GM19023 (cell line): Measurements from ENCODE around the gene ECI2.
"Not testable (repeated sequence)": the region's sequence is repeated elsewhere in the genome, so short reads cannot be mapped to it uniquely, and the experiment has no call there.

ENCODE experiments used
- ATAC-seq: cut with Tn5 transposase; IDR thresholded peaks from one replicate; pipeline ENCODE4 v1.9.1; 2021; ENCODE audit warnings: mild to moderate bottlenecking, moderate library complexity; ENCODE audit not compliant: unreplicated experiment

ECI2 gene

DNA sequence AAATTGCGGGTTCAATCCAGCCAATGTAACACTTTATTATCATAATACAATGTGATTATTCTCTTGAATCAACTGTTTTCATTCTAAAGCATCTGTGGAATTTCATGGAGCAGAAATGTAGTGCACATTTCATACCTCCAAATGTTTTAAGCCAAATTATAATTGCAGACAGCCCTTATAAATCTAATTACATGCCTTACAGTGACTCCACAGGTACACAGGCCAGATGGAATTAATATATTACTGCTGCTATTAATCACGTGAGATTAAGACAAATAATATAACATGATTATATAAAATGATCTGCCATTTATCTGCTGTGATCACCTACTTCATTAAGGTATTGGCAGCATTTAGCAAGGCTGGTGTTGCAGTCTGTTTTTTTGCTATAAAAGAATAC is 9.7 kb upstream of the ECI2 start:
- ATAC-seq: no peak

DNA sequence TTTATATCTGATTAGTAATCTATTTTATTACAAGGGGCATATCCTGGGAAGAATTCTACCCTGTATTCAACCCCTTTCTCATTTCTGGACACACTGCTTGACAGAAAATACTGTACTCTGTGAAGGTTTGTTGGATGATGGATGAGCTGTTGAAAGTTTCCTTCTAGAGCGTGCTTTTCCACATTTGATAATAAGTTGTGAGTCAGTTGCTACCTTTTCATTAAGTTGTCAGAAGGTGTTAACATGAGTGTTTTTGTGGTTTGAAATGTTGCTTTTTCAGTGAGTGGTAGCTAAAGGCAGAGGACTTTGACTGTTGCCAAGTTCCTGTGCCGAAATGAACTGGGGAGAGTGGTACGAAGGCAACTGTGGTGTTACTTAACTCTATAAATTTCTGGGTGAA is 3.9 kb upstream of the ECI2 start:
- no peak for ATAC-seq

DNA sequence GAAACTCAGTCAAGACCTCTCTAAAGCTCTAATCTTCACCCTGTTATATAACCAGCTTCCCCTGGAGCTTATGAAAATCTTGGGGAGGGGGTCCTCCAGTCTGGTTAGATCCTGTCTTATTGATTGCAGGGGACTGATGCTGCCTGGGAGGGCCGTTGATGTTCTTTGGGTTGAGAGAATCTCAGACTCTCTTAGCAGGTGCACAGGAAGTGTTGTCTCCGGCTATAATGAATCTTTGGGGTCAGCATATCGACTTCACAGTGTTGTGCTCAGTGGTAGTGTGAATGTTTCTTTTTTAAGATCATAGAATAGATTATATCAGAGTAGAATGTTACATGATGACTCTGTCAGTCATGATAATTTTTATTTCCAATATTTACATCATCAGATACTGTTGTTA is 2.8 kb upstream of the ECI2 start:
- ATAC-seq: no peak

DNA sequence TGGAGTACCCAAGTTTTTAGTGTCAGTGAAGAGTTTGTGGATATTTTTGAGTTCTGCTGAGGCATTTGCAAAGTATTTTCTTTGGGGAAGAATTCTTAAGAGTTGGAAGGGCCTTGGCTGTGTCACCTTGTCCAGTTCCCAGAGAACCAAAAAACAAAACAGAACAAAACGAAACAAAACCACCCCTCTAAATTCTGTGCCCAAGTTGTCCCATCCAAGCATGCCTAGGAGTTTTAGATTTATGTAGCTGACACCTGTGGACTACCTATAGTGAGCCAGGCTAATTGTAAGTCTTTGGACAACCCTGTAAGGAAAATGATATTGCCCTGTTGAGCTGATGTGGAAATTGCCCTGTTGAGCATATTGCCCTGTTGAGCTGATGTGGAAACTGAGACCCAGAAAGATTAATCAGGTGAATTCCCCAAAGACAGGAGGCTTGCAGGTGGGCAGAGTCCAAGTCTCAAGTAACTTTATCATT is 1.0 kb upstream of the ECI2 start:
- ATAC-seq: no peak

DNA sequence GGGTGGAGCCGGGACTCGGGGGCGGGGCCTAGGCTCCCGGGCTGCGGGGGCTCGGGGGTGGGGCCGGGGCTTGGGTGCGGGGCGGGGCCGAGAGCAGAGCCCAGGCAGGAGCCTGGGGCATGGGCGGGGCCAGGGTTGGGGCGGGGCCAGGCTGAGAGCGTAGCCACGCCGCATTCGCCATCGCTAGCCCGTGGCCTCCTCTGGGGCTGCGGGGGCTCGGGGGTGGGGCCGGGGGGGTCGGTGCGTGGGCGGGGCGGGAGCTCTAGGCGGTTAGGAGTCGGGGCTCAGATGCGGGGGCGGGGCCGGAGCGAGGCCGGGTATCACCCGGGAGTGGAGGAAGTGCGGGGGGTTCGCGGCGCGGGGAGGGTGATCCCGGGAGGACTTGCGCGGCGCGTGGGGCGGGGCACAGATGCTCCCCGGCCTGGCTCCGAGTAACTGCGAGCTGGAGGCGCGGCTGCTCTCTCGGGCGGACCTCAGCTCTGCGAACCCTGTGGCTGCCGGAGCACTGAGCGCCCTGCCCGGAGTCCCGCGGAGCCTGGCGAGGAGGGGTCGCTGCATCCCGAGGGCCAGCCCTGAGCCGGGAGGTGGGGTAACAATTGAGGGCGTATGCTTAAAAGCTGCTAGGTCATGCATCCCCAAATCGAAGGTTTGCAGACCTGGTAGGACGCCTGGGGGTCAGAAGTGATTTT is 434 bp upstream of the ECI2 start:
- ATAC-seq: peak; percentile 73

DNA sequence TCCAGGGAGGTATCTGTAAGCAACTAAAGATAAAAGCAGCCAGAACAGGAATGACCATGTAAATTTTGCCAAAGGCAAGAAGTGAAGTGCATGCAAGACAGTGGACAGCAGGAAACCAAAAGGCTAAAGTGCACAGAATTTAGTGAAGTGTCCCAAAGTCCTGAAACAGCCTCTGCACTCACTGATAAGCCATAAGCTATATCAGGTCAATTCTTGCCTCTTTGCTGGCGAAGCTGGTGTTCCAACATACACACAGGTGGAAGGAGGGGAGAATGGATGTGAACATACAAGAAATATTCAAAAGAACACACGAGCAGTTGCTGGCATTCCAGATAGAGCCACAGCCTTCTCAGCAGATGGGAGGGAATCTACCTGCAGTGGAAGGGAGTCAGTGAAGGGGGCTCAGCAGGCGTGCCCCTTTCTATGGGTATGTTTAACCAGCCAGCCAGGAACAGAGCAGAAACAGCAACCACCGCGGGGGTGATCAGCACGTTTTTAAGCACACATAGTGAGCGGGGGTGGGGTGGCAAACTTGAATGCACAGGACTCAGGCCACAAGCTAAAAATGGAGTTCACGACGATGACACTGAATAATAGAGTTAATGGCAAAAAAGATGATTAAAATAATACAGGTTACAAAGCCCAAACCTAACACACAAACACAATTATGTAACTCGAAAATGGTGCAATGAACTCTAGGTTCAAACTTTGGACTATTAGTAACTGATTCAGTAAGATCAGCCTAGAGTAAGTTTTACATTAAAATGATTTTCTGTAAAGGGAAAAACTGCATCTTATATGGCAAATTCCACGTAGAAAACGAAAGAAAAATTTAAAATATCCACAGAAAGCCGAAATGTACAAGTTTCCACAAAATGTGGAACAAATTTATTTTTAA is 1.2 kb downstream of the ECI2 start:
- no peak for ATAC-seq

DNA sequence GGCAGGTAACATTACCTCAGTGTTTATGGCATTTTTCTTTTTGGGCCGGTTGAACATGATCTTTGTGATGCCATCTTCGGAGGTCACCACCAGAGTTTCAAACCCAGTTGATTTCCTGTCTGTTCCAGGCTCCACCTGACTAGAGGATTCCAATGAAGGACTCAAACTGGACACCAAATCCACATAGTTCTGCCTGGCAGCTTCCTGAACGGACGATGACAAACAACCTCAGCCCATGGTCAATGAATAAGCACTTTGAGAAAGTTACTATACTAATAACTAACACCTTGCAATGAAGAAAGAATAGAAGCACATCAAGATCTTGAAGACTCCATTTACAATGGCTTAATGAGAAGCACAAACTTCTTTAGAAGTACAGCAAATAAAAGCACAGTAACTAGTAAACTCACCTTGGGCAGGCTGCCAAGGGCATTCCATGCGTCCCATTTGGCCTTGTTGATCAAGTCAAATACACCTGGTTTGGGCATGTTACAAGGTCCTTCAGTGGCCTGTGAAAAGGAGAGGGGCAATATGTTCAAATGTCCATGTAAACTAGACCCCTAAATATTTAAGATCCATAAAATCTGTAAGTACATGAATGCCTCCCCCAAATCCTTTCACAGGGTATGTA is 4.9 kb downstream of the ECI2 start:
- ATAC-seq: no peak

DNA sequence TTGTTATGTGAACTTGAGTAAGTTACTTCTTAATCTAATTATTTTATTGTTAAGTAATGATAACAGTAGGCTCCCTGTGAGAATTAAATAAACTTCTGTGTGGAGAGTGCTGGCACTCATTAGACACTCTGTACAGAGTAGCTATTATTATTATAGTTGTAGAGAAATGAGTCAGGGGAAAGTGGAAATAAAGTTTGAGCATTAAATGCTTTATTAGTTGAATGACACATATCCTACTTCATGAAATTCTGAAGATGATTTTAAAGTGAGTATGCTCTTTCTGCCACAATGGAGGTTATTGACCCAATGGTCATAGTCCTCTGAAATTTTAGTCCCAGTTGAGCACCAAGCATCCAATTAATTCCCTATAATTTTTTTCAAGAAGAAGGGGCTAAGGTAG is 5.9 kb downstream of the ECI2 start:
- ATAC-seq: no peak

DNA sequence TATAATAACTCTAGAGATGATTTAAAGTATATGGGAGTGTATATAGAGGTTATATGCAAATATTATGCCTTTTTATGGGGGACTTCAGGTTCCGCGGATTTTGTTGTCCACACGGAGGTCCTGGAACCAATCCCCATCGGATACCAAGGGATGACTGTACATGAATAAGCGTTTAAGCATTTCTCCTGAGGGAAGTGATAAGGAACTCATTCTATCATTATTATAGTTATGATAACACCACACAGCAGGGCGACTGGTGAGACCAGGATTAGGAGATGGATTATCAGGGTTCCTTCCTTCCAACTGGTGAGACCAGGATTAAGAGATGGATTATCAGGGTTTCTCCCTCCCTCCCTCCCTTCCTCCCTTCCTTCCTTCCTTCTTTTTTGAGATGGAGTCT is 6.6 kb downstream of the ECI2 start:
- ATAC-seq: no peak

DNA sequence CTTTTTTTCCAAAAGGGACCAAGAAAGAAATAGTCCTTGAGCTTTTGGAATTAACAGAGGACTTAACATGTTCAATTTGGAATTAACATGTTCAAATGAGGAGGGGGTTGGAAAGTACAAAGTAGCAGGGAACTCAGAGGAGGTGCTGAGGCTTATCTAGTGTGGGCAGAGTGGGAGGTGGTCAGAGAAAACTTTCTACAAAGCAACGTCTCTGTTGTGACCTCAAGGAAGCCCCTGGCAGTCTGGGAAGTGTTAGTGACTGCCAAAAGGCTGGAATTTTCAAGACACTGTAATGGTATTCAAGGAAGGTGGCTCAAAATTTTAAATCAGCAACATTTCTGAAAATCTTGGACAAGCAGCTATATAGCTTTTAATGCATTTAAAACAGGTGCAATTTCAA is 7.3 kb downstream of the ECI2 start:
- no peak for ATAC-seq

DNA sequence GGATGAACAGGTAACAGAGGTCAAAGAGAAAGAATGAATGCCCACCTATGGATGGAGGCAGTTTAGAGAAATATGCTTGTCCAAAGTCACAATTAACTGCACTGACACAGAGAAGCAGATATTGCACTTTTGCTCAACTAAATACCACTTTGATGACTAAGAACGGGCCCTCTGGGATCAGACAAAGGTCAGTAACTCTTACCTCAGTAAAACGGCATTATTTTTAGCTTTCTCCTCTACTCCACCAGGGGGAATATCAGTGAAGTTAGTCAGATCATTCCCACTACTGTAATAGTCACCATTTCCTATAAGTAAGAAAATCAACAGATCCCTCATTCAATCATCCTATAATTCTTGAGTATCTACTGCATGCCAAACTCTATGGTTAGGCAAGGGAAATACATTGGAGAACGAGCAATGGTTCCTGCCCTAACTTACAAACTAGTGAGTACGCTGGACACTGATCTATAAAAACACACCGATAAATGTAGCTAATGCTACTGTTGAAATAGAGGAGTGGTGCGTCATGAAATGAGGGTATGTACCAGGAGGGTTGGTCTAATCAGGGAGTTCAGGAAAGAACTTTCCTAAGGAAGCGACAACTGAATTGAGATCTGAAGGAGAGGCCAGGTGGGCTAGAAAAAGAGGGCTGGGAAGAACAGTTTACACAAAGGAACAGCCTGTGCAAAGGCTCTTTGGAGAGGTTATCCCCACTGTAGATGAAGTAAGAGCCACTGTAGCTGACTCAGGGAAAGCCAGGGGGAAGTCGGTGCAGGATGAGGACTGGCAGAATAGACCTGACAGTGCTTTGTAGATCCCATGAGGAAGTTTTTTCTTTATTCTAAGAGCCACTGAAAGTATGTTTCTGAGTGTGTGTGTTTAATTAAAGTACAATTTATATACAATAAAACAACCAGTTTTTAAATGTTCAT is 9.2 kb downstream of the ECI2 start:
- no peak for ATAC-seq

DNA sequence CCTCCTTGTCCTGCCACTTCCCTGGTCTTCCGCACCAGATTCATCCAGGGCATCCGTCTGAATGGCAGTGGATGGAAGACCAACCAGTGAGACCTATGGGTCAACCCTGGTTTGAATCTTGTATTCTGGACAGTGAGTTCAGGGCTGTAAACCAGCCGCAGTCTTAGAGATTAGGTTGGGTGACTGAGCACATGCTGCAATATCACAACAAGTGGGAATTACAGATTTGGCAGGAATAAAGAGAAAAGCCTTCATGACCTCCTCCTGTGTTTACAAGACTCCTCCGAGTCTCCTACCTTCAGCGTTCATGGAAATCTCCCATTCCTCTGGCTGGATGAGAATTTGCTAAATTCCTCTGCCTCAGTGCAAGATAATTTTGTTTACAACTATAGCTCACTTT is 9.9 kb downstream of the ECI2 start:
- no peak for ATAC-seq

DNA sequence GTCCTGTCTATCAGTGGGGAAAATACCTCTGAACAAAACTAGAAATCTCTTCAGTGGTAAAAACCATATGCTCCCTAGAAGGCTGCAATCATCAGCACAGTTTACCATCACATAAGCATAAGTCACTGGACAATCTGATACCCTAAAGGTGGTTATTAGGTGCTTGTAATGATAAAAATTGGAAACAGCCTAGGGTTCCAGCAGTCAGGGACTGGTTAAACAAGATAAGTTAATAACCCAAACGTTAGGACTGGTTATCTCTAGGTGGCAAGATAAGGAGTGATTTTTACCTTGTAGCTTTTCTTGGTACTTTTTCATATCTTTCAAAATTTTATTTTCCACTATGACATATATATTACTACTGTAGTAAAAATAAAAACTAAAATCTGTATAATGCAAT is 11.0 kb downstream of the ECI2 start:
- no peak for ATAC-seq

DNA sequence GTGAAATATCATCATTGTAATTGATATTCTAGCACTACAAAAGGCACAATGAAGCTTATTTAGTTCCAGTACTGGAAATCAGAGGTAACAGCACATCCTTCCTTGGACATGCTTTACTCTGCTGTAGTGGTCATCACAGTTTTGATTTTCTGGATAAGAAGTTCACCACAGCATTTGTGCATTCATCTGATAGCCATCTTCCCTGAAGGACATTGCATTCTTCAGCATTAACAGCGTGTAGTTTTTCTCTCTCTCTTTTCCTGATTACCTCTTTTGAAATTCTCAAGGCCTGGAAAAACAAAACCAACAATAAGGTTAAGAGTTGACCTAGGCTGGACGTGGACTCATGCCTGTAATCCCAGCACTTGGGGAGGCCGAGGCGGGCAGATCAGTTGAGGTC is 19.6 kb downstream of the ECI2 start:
- ATAC-seq: no peak

DNA sequence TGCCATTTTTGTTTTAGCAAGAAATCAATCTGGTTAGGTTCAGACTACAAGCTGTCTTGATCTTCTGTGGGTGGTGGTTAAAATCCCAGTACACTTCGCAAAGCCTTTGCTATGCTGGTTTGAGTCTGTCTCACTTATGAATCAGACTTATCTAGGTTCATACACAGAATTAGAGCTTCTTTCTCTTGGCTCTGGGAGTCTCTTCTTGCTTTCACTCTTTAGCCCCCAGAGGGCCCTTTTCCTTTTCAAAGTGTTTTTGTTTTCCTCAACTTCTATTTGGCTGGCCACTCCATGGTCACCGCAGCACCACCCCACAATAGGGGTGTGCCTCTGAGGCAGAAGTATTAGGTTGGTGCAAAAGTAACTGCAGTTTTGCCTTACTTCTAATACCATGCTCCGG is 21.3 kb downstream of the ECI2 start:
- ATAC-seq: no peak

DNA sequence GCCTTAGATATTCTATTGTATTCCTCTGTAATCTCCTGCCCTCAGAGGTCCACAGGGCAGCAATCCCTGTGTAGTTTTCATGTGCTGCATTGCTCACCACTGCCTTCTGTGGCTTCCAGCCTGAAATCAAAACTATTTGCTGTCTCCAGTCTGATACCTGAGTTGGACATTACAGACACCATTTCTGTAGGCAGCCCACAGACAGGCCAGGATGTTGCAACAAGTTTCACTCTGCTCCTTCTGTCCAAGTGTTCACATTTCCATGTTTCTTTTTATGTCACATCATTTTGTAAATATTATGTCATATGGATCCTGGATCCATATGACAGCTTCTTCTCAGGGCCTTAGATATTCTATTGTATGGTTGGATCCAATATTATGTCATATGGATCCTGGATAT is 21.7 kb downstream of the ECI2 start:
- no peak for ATAC-seq

DNA sequence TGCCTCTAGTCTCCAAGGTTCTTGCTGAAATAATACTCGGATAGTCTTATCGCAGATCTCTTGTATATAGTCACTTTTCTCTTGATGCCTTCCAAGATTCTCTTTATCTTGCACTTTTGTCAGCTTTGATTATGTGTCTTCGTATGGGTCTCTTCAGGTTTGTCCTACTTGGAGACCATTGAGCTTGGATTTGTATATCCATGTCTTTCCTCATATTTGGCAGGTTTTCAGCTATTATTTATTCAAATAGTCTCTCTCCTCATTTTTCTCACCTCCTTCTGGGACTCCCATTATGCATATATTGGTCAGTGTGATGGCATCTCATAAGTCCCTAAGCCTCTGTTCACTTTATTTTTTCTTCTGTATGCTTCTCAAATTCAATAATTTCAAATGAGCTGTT is 23.0 kb downstream of the ECI2 start:
- ATAC-seq: no peak

DNA sequence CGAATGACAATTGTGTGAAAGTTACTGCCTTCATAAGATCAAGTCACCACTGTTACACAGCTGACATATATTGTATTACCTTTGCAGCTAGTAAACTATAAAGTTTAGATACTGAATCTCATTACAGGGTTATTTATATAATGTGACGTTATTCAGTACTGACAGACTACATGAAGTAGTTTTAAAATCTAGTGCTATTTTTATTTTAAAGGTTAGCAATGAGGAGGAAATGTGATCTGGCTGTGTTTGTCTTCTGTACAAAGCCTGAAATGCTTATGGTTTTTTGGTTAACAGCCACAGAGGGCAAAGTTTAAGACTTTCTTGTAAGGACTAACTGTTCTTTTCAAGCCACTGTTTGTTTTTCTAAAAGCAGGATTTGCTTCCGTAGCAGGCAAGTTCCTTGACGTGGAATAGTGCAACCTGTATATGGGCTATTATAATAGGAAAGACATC is 26.0 kb downstream of the ECI2 start:
- ATAC-seq: not testable (repeated sequence)

DNA sequence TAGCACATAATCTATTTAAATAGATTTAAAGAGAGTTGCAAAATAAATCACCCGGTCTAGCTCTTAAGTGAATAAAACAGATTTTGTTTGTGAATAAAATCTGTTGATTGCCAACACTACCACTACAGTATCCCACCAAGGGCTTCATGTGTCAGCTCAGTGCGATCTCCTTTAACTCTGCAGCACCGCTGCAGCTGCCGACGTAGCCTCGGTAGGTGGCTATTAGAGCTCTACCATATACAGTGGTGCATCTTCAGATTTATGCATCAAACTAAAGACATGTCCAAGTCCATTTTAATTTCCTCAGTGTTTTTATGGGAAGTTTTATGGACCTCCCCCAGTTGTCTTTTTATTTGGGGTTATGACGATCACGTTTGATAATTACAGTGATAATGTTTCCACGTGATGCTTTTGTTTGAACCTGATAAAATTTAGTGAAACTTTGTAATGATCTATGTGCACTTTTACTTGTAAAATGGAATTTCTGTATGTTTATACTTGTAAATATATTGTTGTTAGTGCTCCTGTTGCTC is 26.7 kb downstream of the ECI2 start:
- no peak for ATAC-seq

DNA sequence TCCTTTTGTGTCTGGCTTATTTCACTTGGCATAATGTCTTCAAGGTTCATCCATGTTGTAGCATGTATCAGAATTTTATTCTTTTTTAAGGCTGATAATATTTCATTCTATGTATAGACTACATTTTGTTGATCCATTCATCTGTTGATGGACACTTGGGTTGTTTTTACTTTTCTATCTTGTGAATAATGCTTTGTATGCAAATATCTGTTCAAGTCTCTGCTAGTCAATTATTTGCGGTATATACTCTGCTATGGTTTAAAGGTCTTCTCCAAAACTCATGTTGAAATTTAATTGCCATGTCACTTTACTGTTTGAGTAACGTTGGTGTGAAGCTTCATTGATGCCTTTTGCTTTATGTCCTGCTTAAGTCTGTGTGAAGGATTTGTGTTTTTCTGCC is 27.5 kb downstream of the ECI2 start:
- no peak for ATAC-seq
